Lower leg skin (tissue), 4 donors: Measurements from ENCODE around the gene CCDC57. TPM values are rescaled to one million over a fixed set of nuclear protein-coding genes. Genes with fewer than 3 reads are reported as not detected.

ENCODE experiments used
- DNase-seq, 2 donors: peaks; one replicate each; pipeline ENCODE4 v3.0.0-alpha.2; 2019; ENCODE audit warnings: low spot score in 2 of 2
- H3K4me3 ChIP-seq: fragments of 200-600 bp; sonication (generic); 2 replicates; pipeline ENCODE4 v1.5.1; 2017; ENCODE audit warnings: mild to moderate bottlenecking, low read depth; ENCODE audit not compliant: poor library complexity, severe bottlenecking
- POLR2A ChIP-seq, 2 donors: fragments of 450-650 bp; IDR thresholded peaks; one replicate each; pipeline ENCODE4 v1.6.1; 2016 to 2017; ENCODE audit warnings: antibody characterized with exemption in 2 of 2, mild to moderate bottlenecking in 1 of 2, moderate library complexity in 1 of 2
- WGBS, 2 donors: methylation state at CpG; one replicate each; pipeline ENCODE4 v1.1.5; 2018; 5-methylcytosine and 5-hydroxymethylcytosine counted together
- intact Hi-C: fragments of 100-400 bp; cut with DNase I; formaldehyde crosslinking; loops from one replicate; pipeline ENCODE4 v1.15.0; 2023; ENCODE audit warnings: low total_unique reads
- total RNA-seq, 4 donors: library from RNA; depleted of rRNA; stranded (reverse); fragments of >200 nt; gene quantifications; one replicate each; pipeline ENCODE4 v1.1.0, GENCODE V29; 2016
- TF ChIP-seq, protein P1 (sequence below), 3 donors: fragments of 450-650 bp; IDR thresholded peaks; one replicate each; pipeline ENCODE4 v1.5.1; 2016; ENCODE audit warnings: antibody characterized with exemption in 3 of 3, mild to moderate bottlenecking in 3 of 3, moderate library complexity in 2 of 3

CCDC57 gene
- total RNA-seq, 4 donors from 2014 or later: 16.0 to 33.5 (median 31.5) TPM

GRCh38 chr17:82222816-82223215, 10.2 kb upstream of the CCDC57 start:
- no peak for DNase-seq
- no peak overlapping the region for H3K4me3 ChIP-seq
- intact Hi-C loops: no loop called here
- WGBS, 2 donors: 58 to 60% methylated on average over 10 of the region's 10 CpGs
- TF ChIP-seq, protein P1, sequence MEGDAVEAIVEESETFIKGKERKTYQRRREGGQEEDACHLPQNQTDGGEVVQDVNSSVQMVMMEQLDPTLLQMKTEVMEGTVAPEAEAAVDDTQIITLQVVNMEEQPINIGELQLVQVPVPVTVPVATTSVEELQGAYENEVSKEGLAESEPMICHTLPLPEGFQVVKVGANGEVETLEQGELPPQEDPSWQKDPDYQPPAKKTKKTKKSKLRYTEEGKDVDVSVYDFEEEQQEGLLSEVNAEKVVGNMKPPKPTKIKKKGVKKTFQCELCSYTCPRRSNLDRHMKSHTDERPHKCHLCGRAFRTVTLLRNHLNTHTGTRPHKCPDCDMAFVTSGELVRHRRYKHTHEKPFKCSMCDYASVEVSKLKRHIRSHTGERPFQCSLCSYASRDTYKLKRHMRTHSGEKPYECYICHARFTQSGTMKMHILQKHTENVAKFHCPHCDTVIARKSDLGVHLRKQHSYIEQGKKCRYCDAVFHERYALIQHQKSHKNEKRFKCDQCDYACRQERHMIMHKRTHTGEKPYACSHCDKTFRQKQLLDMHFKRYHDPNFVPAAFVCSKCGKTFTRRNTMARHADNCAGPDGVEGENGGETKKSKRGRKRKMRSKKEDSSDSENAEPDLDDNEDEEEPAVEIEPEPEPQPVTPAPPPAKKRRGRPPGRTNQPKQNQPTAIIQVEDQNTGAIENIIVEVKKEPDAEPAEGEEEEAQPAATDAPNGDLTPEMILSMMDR (IDR thresholded peaks at IDR 0.05): no peak
- TF ChIP-seq POLR2A (IDR thresholded peaks at IDR 0.05): no peak

DNA sequence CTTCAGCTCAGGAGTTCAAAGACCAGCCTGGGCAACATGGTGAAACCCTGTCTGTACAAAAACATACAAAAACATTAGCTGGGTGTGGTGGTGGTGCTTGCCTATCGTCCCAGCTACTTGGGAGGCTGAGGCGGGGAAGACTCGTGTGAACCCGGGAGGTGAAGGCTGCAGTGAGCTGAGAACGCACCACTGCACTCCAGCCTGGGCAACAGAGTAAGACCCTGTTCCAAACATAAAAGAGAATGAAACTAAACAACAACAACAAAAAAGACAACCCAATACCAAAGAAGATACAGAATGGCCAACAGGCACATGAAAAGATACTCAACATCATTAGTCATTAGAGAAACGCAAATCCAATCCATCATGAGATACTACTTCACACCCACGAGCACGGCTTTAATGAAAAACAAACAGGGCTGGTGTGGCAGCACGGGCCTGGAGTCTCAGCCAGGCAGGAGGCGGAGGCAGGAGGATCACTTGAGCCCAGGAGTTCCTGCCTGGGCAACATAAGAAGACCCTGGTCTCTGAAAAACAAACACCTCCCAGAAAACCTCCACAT, 8.8 kb upstream of the CCDC57 start:
- H3K4me3 ChIP-seq: no peak overlapping the region
- WGBS, 2 donors: 69 to 71% methylated on average over 10 of the region's 10 CpGs
- intact Hi-C loops: no loop called here
- no peak for DNase-seq
- TF ChIP-seq, protein P1 (IDR thresholded peaks at IDR 0.05): no peak
- TF ChIP-seq POLR2A (IDR thresholded peaks at IDR 0.05): no peak

GRCh38 chr17:82219753-82220709, 7.4 kb upstream of the CCDC57 start:
- WGBS, 2 donors: 87 to 91% methylated on average over 11 of the region's 11 CpGs
- intact Hi-C loops: no loop called here
- H3K4me3 ChIP-seq: no peak overlapping the region
- DNase-seq: no peak
- TF ChIP-seq, protein P1 (IDR thresholded peaks at IDR 0.05): no peak
- TF ChIP-seq POLR2A (IDR thresholded peaks at IDR 0.05): no peak

DNA sequence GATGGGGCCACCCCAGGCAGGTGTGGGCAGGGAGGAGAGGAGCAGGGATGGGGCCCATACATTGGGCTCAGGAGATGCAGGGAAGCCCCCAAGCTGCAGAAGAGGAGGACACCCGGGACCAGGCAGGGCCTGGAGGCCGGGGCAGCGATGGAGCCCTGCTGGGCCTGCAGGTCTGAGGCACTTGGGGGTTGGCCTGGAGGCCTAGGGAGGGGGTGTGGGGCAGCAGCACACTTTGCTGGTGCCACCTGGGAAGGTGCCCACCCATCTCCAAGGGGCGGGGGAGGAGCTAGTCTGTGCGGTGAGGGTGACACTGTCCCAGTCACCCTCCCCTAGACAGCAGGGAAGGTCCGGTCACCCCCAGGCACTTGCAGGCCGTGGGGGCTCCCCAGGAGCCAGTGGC, 6.4 kb upstream of the CCDC57 start:
- 81 to 85% methylated on average over 6 to 7 of the region's 7 CpGs for WGBS, 2 donors
- no peak overlapping the region for H3K4me3 ChIP-seq
- intact Hi-C loops: no loop called here
- TF ChIP-seq, protein P1 (IDR thresholded peaks at IDR 0.05): no peak
- TF ChIP-seq POLR2A (IDR thresholded peaks at IDR 0.05): no peak
- DNase-seq: no peak

GRCh38 chr17:82218349-82219075, 5.9 kb upstream of the CCDC57 start:
- intact Hi-C loops: no loop called here
- DNase-seq: peak in 1 of 2 donors; percentile 69
- WGBS, 2 donors: 90 to 91% methylated on average over 31 to 32 of the region's 32 CpGs
- no peak overlapping the region for H3K4me3 ChIP-seq
- no peak for TF ChIP-seq POLR2A (IDR thresholded peaks at IDR 0.05)
- TF ChIP-seq, protein P1 (IDR thresholded peaks at IDR 0.05): no peak
